Measurements from ENCODE around the gene RTP5.

The RTP5 gene

GRCh38 chr2:241843321-241844065 is 26.0 kb upstream of the RTP5 start:
- no peak for FAIRE-seq
- DNase-seq (ENCODE audit: insufficient read length, low spot score) = no peak

GRCh38 chr2:241844066-241844728 is 25.3 kb upstream of the RTP5 start:
- peak; percentile 16 for FAIRE-seq
- DNase-seq (ENCODE audit: insufficient read length, low spot score) = no peak

- peak; percentile 79 for FAIRE-seq
- DNase-seq (ENCODE audit: insufficient read length, low spot score) = no peak
Observed at GRCh38 chr2:241844831-241845578, 24.5 kb upstream of the RTP5 start.

- DNase-seq (ENCODE audit: insufficient read length, low spot score) (no peak), FAIRE-seq (no peak)
Observed at GRCh38 chr2:241846406-241846805, 23.1 kb upstream of the RTP5 start.

GRCh38 chr2:241848761-241849615 is 20.5 kb upstream of the RTP5 start:
- no peak for FAIRE-seq

GRCh38 chr2:241849616-241850543 is 19.6 kb upstream of the RTP5 start:
- DNase-seq (ENCODE audit: insufficient read length, low spot score) (no peak), FAIRE-seq (no peak)

More at GRCh38 chr2:241848761-241849615, 20.5 kb upstream of the RTP5 start:
- no peak for DNase-seq (ENCODE audit: insufficient read length, low spot score)

GRCh38 chr2:241850544-241851324 is 18.8 kb upstream of the RTP5 start:
- no peak for DNase-seq (ENCODE audit: insufficient read length, low spot score)
- no peak for FAIRE-seq

- DNase-seq (ENCODE audit: insufficient read length, low spot score) (no peak), FAIRE-seq (no peak)
Observed at GRCh38 chr2:241851325-241852115, 18.0 kb upstream of the RTP5 start.

GRCh38 chr2:241852116-241852980 is 17.2 kb upstream of the RTP5 start:
- FAIRE-seq (no peak), DNase-seq (ENCODE audit: insufficient read length, low spot score) (no peak)

GRCh38 chr2:241852981-241853631 is 16.4 kb upstream of the RTP5 start:
- DNase-seq (ENCODE audit: insufficient read length, low spot score) (no peak), FAIRE-seq (no peak)

- FAIRE-seq (no peak), DNase-seq (ENCODE audit: insufficient read length, low spot score) (no peak)
Observed at GRCh38 chr2:241853651-241854341, 15.7 kb upstream of the RTP5 start.

GRCh38 chr2:241854342-241855244 is 14.9 kb upstream of the RTP5 start:
- DNase-seq (ENCODE audit: insufficient read length, low spot score) (no peak), FAIRE-seq (no peak)

- DNase-seq (ENCODE audit: insufficient read length, low spot score) = no peak
- no peak for FAIRE-seq
Observed at GRCh38 chr2:241855245-241855887, 14.2 kb upstream of the RTP5 start.

- FAIRE-seq (no peak), DNase-seq (ENCODE audit: insufficient read length, low spot score) (no peak)
Observed at GRCh38 chr2:241855888-241856422, 13.6 kb upstream of the RTP5 start.
